Lower lobe of right lung (tissue), 2 donors: ENCODE results near the gene SYT1. TPM values are rescaled to one million over a fixed set of nuclear protein-coding genes. Genes with fewer than 3 reads are reported as not detected.

Source experiments
- ATAC-seq, 2 donors: fragments of 200-7000 bp; cut with Tn5 transposase; one replicate each; pipeline ENCODE4 v1.9.1; 2020 to 2022; ENCODE audit warnings: mild to moderate bottlenecking in 2 of 2, moderate library complexity in 2 of 2
- DNase-seq: peaks from one replicate; pipeline ENCODE4 v3.0.0-alpha.2; 2020
- H3K27ac ChIP-seq: fragments of 200-600 bp; one replicate; pipeline ENCODE4 v1.8.0; 2022
- H3K27me3 ChIP-seq: fragments of 200-600 bp; one replicate; pipeline ENCODE4 v1.8.0; 2022; ENCODE audit warnings: low read depth
- H3K36me3 ChIP-seq: fragments of 200-600 bp; one replicate; pipeline ENCODE4 v1.8.0; 2022; ENCODE audit warnings: mild to moderate bottlenecking
- H3K4me1 ChIP-seq: fragments of 200-600 bp; one replicate; pipeline ENCODE4 v1.8.0; 2022
- H3K4me3 ChIP-seq: fragments of 200-600 bp; one replicate; pipeline ENCODE4 v1.8.0; 2022; ENCODE audit warnings: mild to moderate bottlenecking
- H3K9me3 ChIP-seq: fragments of 200-600 bp; one replicate; pipeline ENCODE4 v1.8.0; 2022
- CTCF ChIP-seq: fragments of 200-600 bp; IDR thresholded peaks from one replicate; pipeline ENCODE4 v1.8.0; 2022; ENCODE audit warnings: antibody characterized with exemption, mild to moderate bottlenecking
- intact Hi-C: fragments of 100-400 bp; cut with DNase I; formaldehyde crosslinking; loops from one replicate; pipeline ENCODE4 v1.11.0; 2022
- total RNA-seq: library from RNA; stranded (reverse); fragmentation: NEBNext Ultra II Directional; extraction: Animal tissue kit (Norgen Biotek cat#: 25700); gene quantifications from one replicate; pipeline ENCODE4 v1.2.1, GENCODE V29; 2021
- donor health status: DM: no; HTN: yes; CAD: no; lungs with severe emphysema.

SYT1 gene
- total RNA-seq, 1 donor from 2014 or later, result 0.95 TPM

GRCh38 chr12:79138872-79139271, 274.3 kb downstream of the SYT1 start:
- H3K27me3 ChIP-seq, result no peaks in the 10 kb centered on the region
- H3K27ac ChIP-seq, result no peak overlapping the region
- intact Hi-C loops, result no loop called here
- no peaks in the 10 kb centered on the region for H3K4me1 ChIP-seq
- no peaks in the 10 kb centered on the region for H3K36me3 ChIP-seq
- TF ChIP-seq CTCF, result no peak
- ATAC-seq, result no peak
- no peak for DNase-seq
- no peak overlapping the region for H3K4me3 ChIP-seq
- H3K9me3 ChIP-seq, result no peaks in the 10 kb centered on the region

- Histone ChIP-seq H3K27ac (no peak overlapping the region), H3K9me3 (no peaks in the 10 kb centered on the region), H3K4me1 (no peaks in the 10 kb centered on the region), H3K4me3 (no peak overlapping the region), H3K27me3 (no peaks in the 10 kb centered on the region), H3K36me3 (no peaks in the 10 kb centered on the region)
- DNase-seq (no peak), ATAC-seq (no peak)
- TF ChIP-seq CTCF, result no peak
- intact Hi-C loops, result no loop called here
Observed at GRCh38 chr12:79140711-79141110, 276.1 kb downstream of the SYT1 start.

- DNase-seq (no peak), ATAC-seq (no peak)
- intact Hi-C loops, result no loop called here
- Histone ChIP-seq H3K27ac (no peak overlapping the region), H3K9me3 (no peaks in the 10 kb centered on the region), H3K36me3 (no peaks in the 10 kb centered on the region), H3K4me3 (no peak overlapping the region), H3K4me1 (no peaks in the 10 kb centered on the region), H3K27me3 (no peaks in the 10 kb centered on the region)
- no peak for TF ChIP-seq CTCF
Observed at GRCh38 chr12:79141776-79142175, 277.2 kb downstream of the SYT1 start.

GRCh38 chr12:79143803-79144202, 279.2 kb downstream of the SYT1 start:
- Histone ChIP-seq H3K27me3 (no peaks in the 10 kb centered on the region), H3K4me3 (no peak overlapping the region), H3K27ac (no peak overlapping the region), H3K4me1 (no peaks in the 10 kb centered on the region), H3K36me3 (no peaks in the 10 kb centered on the region), H3K9me3 (no peaks in the 10 kb centered on the region)
- DNase-seq (no peak), ATAC-seq (no peak)
- intact Hi-C loops, result no loop called here
- TF ChIP-seq CTCF, result no peak

- H3K4me3 ChIP-seq, result no peak overlapping the region
- ATAC-seq (no peak), DNase-seq (no peak)
- intact Hi-C loops, result no loop called here
- no peaks in the 10 kb centered on the region for H3K4me1 ChIP-seq
- H3K36me3 ChIP-seq, result no peaks in the 10 kb centered on the region
- no peak for TF ChIP-seq CTCF
- no peak overlapping the region for H3K27ac ChIP-seq
- no peaks in the 10 kb centered on the region for H3K9me3 ChIP-seq
- no peaks in the 10 kb centered on the region for H3K27me3 ChIP-seq
Observed at GRCh38 chr12:79151956-79152355, 287.4 kb downstream of the SYT1 start.

- Histone ChIP-seq H3K27ac (no peak overlapping the region), H3K36me3 (no peaks in the 10 kb centered on the region), H3K9me3 (no peaks in the 10 kb centered on the region), H3K27me3 (no peaks in the 10 kb centered on the region), H3K4me3 (no peak overlapping the region), H3K4me1 (no peaks in the 10 kb centered on the region)
- peak in 1 of 2 donors; percentile 51 for ATAC-seq
- intact Hi-C loops, result no loop called here
- DNase-seq, result no peak
- no peak for TF ChIP-seq CTCF
Observed at GRCh38 chr12:79155683-79156082, 291.1 kb downstream of the SYT1 start.
